Effector CD8-positive, alpha-beta T cell (primary cell): Measurements from ENCODE around the gene ASB18.

Experiments used
- DNase-seq: peaks from one replicate; lab custom pipeline; 2025; lab: John Stamatoyannopoulos, UW

Gene ASB18

GRCh38 chr2:236163471-236164200 is 100.6 kb downstream of the ASB18 start:
- no peak for DNase-seq

- no peak for DNase-seq
Measured at GRCh38 chr2:236162882-236163470, 101.2 kb downstream of the ASB18 start.

DNA sequence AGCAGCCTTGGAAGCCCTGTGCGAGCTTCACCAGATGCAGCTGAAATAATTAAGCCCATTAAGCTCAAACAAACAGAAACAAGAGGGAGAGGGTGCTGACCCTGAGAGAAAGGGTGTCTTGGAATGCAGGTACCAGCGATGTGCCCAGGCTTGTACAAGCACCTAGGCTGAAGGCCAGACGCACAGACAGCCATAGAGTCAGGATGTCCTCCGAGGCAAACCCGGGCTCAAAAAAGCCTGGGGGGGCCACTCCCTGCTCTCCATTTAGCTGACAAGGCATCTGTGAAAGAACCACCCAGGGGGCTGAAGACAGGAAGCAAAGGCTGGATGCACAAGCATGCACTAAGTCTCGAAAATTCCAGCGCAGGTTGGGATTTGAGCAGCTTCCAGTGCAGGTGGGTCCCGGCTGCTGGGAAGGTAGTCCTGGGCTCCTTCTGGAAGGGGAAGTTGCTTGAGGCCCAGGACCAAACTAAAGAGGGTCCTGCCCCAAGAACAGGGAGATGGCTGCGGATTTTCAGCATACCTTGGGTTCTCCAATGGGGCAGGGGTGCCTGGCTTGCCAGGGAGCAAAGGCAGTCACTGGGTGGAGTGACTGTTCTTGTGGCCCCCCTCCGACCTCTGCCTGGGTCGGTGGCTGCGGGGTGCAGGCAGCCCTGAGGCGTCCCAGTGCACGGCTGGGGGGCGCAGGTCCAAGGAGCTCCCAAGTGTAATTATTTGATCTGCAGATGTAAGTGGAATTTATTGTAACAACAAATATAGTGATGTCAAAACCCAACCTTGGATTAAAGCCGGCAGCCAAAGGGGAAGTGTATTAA is 102.0 kb downstream of the ASB18 start:
- no peak for DNase-seq

DNA sequence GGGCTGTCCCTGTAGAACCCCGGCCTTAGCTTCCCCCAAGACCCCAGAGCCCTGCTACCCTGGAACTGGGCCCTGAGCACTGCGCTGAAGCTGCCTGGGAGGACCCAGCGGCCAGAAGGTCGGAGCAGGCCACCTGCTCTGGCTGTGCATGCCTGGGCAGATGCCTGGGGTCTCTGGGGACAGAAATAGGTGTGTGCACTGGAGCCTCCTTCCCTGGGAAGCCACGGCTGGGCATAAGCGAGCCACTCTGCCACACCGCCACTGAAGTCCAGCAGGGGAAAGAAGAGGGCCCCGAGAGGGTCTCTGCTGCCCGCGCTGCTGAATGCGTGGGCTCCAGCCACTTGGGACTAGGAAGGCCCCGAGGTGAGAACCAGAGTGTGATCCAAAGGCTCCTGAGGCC is 102.7 kb downstream of the ASB18 start:
- no peak for DNase-seq

DNA sequence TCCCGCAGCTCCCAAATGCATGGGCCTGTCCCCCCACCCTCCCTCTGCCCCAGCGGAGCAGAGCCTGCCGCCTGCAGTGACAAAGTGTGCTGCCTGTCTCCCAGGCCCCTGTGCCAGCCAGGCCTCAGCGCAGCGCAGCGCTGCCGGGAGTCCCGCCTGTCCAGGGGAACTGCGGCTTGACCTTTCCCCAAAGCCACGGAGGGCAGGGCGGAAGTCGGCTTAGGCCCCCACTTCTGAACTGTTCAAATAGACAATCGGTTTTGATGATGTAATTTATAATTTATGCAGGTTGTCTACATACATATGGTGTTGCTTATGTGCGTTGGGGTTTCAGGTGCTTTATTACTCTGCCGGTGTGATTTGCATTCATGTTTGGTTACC is 103.1 kb downstream of the ASB18 start:
- DNase-seq, result no peak

- no peak for DNase-seq
Measured at GRCh38 chr2:236160366-236161081, 103.7 kb downstream of the ASB18 start.

DNA sequence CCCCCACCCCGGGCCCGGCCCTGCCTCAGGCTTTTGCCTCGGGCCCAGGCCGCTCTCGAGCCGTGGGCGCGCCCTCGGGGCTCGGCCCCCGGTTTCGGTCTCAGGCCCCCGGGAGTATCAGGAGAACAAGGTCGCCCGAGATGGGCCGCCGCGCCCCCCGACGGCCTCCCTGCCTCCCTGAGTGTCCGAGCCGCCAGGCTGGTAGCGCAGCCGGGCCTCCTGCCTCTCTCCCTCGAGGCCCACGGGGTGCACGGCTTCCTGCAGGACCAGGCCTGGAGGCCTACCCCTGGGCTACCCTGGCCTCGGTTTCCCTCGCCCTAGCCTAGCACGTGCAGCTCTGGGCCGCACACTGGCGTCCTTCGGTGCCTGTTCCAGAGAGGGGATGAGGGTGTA is 104.4 kb downstream of the ASB18 start:
- DNase-seq, result no peak

DNA sequence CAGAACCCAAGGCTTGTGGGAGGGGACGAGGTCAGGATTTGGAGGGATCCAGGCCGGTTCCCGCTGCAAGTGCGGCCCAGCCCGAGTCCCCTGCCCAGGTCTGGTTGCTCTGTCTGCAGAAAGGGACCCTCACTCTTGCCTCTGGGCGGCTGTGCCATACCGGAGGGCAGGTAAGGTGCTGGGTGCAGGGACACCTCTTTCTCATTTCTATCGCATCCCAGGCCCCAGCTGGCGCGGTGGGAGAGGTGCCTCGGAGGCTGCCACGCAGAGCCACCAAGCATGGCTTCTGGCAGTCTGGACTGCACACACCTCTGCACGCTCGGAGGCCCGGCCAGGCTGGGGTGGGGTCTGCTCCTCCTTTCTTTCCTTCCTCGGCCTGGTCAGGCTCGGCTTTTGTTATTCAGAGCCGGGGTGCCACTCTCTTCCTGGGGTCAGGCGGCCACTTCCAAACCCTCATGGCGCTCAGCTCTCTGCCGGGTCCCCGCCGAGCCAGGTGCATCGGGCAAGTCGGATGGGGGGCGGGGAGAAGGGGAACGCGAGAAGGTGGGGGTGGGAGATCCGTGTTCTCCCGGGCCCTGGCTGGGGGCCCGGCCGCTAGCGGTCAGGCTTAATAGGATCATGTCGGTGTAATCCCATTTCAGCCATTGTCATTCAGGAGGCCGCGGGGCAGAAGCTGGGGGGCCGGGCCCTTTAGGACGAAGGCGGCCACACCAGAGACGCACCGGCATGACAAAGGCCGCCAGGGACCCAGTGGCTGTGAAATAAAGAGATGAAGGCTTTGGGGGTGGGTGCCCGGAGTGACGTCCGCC is 105.0 kb downstream of the ASB18 start:
- no peak for DNase-seq

DNA sequence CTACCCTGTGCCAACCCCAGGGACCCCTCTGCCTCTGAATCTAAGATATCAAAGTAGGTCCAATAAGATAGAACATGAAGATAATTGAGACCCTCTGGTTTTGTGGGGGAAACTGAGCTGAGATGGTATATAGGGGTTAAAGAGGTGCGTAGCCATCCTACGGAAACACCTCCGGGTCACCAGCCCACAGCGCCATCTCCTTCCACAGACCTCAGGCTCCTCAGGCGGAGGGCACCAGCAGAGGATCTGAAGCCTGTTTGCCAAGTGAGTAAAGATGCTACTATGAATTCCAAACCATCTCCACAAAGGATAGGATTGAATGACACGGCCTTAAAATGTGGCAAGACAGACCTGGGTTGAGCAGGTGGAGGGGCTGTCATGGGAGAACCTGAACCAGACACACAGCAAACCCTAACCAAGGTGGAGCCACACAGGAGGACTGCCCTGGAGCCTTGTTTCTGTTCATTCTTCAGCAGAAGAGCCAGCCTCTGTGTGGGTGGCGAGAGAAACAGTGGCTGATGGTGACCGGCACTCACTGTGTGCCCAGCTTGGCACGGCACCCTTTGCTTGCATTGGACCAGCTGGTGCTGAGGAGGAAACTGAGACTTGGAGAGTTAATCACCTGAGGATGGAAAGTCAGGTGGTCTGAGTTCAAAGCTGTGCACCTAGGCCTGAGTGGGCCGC is 106.2 kb downstream of the ASB18 start:
- DNase-seq, result no peak

DNA sequence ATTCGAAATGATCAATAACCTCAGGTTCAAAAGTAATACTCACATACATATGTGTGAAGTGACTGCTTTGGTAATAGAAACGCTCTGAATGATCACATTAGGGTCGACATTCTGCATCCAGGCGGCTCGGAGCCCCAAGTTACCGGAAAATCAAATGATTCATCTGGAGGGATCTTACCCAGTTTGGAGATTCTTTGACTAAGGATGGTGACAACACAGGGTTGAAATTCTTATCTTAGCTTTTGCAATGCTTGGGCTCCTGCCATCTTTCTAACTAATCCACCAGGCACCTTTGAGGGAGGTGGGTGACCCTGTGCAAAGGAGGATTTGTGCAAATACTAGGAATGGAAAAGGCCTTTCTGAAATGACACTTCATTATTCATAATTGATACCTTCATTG is 106.8 kb downstream of the ASB18 start:
- DNase-seq, result no peak

GRCh38 chr2:236156860-236157194 is 107.4 kb downstream of the ASB18 start:
- DNase-seq, result no peak

DNA sequence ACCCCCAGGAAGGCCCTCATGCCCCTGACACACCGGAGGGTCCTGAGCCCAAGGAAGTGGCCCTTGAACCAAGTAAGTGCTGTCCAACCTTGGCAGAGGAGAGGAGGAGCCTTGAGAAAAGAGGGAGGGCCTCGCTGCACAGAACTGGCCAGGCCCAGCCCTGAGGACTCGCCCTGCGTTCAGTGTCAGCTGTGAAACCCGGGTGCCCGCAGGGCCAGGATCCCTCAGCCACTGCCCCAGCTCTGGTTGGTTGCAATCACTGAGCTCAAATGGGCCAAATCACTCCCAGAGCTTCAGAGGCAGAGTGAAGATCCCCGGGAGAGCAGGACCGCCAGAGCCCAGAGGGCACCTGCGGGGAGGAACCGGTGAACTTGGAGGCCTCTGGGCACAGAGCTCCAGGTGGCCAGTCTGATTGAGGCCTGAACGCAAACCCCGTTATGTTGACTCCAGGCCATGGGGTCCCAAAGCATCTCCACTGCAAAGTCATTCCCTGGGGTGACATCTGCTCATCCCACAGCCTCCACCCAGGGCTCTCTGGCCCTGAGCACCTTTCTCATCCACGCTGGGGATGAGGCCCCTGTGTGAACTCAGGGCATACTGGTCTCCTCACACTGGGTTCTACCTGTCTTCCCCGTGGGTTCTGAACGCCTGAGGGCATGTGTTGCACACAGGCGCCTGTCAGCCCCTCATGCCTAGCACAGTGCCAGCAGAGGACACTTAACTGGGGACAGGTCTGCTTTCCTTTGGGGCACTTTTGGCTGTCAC is 107.9 kb downstream of the ASB18 start:
- no peak for DNase-seq

DNA sequence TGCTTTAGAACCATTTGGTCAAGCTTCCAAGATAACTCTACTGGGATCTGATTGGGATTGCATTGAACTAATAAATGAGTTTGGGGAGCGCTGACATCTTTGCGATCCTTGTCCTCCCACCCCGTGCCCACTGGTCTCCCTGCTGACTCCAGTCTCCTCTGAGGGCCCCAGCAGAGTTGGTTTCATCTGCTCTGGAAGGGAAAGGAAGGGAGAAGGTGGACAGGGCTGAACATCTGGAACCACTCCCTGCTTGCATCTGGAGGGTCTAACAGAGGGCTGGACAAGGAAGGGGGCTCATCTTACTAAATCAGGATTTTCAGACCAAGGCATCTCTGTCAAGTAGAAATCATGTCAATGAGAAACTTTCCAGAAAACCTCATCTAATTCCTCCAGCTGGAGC is 108.8 kb downstream of the ASB18 start:
- DNase-seq, result no peak

GRCh38 chr2:236146436-236146835 is 117.8 kb downstream of the ASB18 start:
- DNase-seq, result no peak

DNA sequence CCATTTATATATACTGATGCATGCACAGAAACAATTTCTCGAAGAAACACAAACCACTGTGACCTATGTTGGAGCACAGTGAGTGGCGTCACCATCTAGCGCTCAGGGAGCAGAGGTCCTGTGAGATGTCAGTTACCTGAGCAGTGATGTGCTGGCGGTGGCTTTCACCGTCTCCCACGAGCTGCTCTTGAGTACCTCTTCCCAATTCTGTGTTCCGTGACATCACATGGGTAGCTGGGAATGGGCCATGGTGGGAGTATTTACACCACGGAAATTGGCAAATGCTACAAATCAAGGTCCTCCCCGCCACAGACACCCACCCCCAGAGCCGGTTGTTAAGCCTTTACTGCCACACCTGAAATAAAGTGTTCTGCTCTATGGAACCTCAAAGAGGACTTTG is 120.4 kb downstream of the ASB18 start:
- no peak for DNase-seq
